ENCODE data around the gene CHCHD3.

GRCh38 chr7:132869166-132869861 lies 212.6 kb downstream of the CHCHD3 start:
- TF ChIP-seq, protein P1, sequence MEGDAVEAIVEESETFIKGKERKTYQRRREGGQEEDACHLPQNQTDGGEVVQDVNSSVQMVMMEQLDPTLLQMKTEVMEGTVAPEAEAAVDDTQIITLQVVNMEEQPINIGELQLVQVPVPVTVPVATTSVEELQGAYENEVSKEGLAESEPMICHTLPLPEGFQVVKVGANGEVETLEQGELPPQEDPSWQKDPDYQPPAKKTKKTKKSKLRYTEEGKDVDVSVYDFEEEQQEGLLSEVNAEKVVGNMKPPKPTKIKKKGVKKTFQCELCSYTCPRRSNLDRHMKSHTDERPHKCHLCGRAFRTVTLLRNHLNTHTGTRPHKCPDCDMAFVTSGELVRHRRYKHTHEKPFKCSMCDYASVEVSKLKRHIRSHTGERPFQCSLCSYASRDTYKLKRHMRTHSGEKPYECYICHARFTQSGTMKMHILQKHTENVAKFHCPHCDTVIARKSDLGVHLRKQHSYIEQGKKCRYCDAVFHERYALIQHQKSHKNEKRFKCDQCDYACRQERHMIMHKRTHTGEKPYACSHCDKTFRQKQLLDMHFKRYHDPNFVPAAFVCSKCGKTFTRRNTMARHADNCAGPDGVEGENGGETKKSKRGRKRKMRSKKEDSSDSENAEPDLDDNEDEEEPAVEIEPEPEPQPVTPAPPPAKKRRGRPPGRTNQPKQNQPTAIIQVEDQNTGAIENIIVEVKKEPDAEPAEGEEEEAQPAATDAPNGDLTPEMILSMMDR (IDR thresholded peaks at IDR 0.05; ENCODE audit: low read depth, low read length, missing input control): no peak
- TF ChIP-seq REST (IDR thresholded peaks at IDR 0.05) (no peak), TAF1 (conservative IDR thresholded peaks at IDR 0.05) (no peak), ZBTB33 (IDR thresholded peaks at IDR 0.05) (no peak), RAD21 (IDR thresholded peaks at IDR 0.05) (no peak), YY1 (IDR thresholded peaks at IDR 0.05) (no peak), MAX (IDR thresholded peaks at IDR 0.05) (no peak), SP1 (IDR thresholded peaks at IDR 0.05) (no peak), EGR1 (IDR thresholded peaks at IDR 0.05; ENCODE audit: low read depth in 2 of 2) (no peak)

Data from liver (tissue), 3 donors.